PC-3 (cell line): ENCODE measurements around the gene GAS7.

ENCODE experiments used
- EZH2phosphoT487 ChIP-seq: fragments of 300-600 bp; sonication (generic); IDR thresholded peaks from 2 replicates; pipeline ENCODE4 v1.6.1; 2018; ENCODE audit warnings: mild to moderate bottlenecking, antibody characterized with exemption, low read length, borderline replicate concordance
- TF ChIP-seq, protein P1 (sequence below): fragments of 300-600 bp; sonication (generic); conservative IDR thresholded peaks from 2 replicates; pipeline ENCODE4 v1.5.1; 2017; ENCODE audit warnings: antibody characterized with exemption, low read depth, mild to moderate bottlenecking, low read length

DNA sequence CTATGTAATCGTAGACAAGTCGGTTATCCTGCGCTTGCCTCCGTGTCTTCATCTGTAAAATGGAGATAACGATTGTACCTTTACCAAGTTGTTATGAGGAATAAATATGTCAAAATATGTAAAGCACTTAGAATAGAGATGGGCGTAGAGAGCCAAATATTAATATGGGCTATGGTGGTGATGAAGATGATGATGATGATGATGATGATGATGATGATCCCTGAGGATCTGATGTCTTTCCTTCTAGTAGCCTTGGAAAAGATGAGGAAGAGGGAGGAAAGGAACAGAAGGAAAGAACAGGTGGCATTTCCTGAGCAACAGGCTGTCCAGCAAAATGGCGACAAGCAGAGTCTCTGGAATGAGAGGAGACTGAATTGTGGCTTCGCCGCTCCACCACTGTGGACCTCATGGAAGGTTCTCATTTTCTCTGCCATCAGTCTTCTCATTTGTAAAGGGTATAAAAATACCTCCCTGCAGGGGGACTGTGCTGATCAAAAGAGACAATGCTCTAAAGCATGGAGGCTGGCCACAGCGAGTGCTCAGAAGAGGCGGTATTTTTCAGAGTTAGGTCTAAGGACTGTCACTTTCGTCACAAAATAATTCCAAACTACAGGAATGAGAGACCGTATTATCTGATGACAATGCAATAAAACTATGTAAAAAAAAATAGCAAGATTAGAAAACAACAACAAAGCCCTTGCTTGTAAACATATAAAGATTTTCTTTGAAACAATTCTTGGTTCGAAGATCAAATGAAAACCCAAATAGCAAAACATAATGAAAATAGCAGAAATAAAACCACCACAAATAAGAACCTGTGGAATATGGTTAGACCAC is 276.2 kb downstream of the GAS7 start:
- TF ChIP-seq, protein P1, sequence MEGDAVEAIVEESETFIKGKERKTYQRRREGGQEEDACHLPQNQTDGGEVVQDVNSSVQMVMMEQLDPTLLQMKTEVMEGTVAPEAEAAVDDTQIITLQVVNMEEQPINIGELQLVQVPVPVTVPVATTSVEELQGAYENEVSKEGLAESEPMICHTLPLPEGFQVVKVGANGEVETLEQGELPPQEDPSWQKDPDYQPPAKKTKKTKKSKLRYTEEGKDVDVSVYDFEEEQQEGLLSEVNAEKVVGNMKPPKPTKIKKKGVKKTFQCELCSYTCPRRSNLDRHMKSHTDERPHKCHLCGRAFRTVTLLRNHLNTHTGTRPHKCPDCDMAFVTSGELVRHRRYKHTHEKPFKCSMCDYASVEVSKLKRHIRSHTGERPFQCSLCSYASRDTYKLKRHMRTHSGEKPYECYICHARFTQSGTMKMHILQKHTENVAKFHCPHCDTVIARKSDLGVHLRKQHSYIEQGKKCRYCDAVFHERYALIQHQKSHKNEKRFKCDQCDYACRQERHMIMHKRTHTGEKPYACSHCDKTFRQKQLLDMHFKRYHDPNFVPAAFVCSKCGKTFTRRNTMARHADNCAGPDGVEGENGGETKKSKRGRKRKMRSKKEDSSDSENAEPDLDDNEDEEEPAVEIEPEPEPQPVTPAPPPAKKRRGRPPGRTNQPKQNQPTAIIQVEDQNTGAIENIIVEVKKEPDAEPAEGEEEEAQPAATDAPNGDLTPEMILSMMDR: no peak
- no peak for TF ChIP-seq EZH2phosphoT487
